ENCODE results near the gene TMEM35B. TPM values are rescaled to one million over a fixed set of nuclear protein-coding genes. Genes with fewer than 3 reads are reported as not detected.

The TMEM35B gene
- total RNA-seq, 1 experiment from 2014 or later: 18.7 TPM

GRCh38 chr1:35014486-35014885 lies 29.3 kb upstream of the TMEM35B start:
- Mint-ChIP-seq H3K4me3 (ENCODE audit: unreplicated experiment) (no peak overlapping the region), H3K27ac (ENCODE audit: low read depth, unreplicated experiment) (no peak overlapping the region), H3K27me3 (ENCODE audit: insufficient read depth, unreplicated experiment) (no peaks in the 10 kb centered on the region), H3K4me1 (ENCODE audit: insufficient read depth, unreplicated experiment) (no peaks in the 10 kb centered on the region), H3K9me3 (ENCODE audit: unreplicated experiment) (no peaks in the 10 kb centered on the region), H3K36me3 (ENCODE audit: insufficient read depth, unreplicated experiment) (peaks cover 74% of the 10 kb centered on the region)
- ChIA-PET POLR2A (interaction anchor here (1.2 kb wide), 1 partner anchor 15 kb away, joined by 4 read pairs; no protein-coding TSS in a partner anchor), CTCF (no interaction called here)
- intact Hi-C loops (cut with micrococcal nuclease): no loop called here
- DNase-seq (ENCODE audit: unreplicated experiment): no peak
- TF ChIP-seq CTCF (IDR thresholded peaks at IDR 0.05; ENCODE audit: unreplicated experiment): no peak
- no TSS peak for BruUV-seq (replicated peaks)

- TF ChIP-seq CTCF (IDR thresholded peaks at IDR 0.05; ENCODE audit: unreplicated experiment): no peak
- no peaks in the 10 kb centered on the region for H3K4me1 Mint-ChIP-seq (ENCODE audit: insufficient read depth, unreplicated experiment)
- POLR2A ChIA-PET: interaction anchor here (1.0 to 1.3 kb wide), 3 partner anchors 16 to 26 kb away, joined by 3 to 5 read pairs (median 4); no protein-coding TSS in a partner anchor
- CTCF ChIA-PET: interaction anchor here (0.6 kb wide), 3 partner anchors 45 to 1395 kb away, joined by 3 to 4 read pairs (median 3); no protein-coding TSS in a partner anchor
- H3K36me3 Mint-ChIP-seq (ENCODE audit: insufficient read depth, unreplicated experiment): peaks cover 84% of the 10 kb centered on the region
- intact Hi-C loops (cut with micrococcal nuclease): no loop called here
- H3K27me3 Mint-ChIP-seq (ENCODE audit: insufficient read depth, unreplicated experiment): no peaks in the 10 kb centered on the region
- DNase-seq (ENCODE audit: unreplicated experiment): no peak
- no TSS peak for BruUV-seq (replicated peaks)
- no peak overlapping the region for H3K27ac Mint-ChIP-seq (ENCODE audit: low read depth, unreplicated experiment)
- H3K9me3 Mint-ChIP-seq (ENCODE audit: unreplicated experiment): no peaks in the 10 kb centered on the region
- H3K4me3 Mint-ChIP-seq (ENCODE audit: unreplicated experiment): no peak overlapping the region
Measured at GRCh38 chr1:35005711-35006110, 20.6 kb upstream of the TMEM35B start.

GRCh38 chr1:35001743-35002142 lies 16.6 kb upstream of the TMEM35B start:
- ChIA-PET POLR2A (interaction anchor here (0.6 kb wide), 1 partner anchor 616 kb away, joined by 3 read pairs; no protein-coding TSS in a partner anchor), CTCF (no interaction called here)
- intact Hi-C loops (cut with micrococcal nuclease): no loop called here
- no peaks in the 10 kb centered on the region for H3K9me3 Mint-ChIP-seq (ENCODE audit: unreplicated experiment)
- no peaks in the 10 kb centered on the region for H3K27me3 Mint-ChIP-seq (ENCODE audit: insufficient read depth, unreplicated experiment)
- no peaks in the 10 kb centered on the region for H3K4me1 Mint-ChIP-seq (ENCODE audit: insufficient read depth, unreplicated experiment)
- H3K36me3 Mint-ChIP-seq (ENCODE audit: insufficient read depth, unreplicated experiment): peaks cover 91% of the 10 kb centered on the region
- H3K4me3 Mint-ChIP-seq (ENCODE audit: unreplicated experiment): no peak overlapping the region
- no peak for TF ChIP-seq CTCF (IDR thresholded peaks at IDR 0.05; ENCODE audit: unreplicated experiment)
- no TSS peak for BruUV-seq (replicated peaks)
- no peak for DNase-seq (ENCODE audit: unreplicated experiment)
- no peak overlapping the region for H3K27ac Mint-ChIP-seq (ENCODE audit: low read depth, unreplicated experiment)

- no peak for TF ChIP-seq CTCF (IDR thresholded peaks at IDR 0.05; ENCODE audit: unreplicated experiment)
- no TSS peak for BruUV-seq (replicated peaks)
Measured at GRCh38 chr1:34994878-34995277, 9.7 kb upstream of the TMEM35B start.

More at GRCh38 chr1:34994878-34995277, 9.7 kb upstream of the TMEM35B start:
- Mint-ChIP-seq H3K27me3 (ENCODE audit: insufficient read depth, unreplicated experiment) (no peaks in the 10 kb centered on the region), H3K4me3 (ENCODE audit: unreplicated experiment) (no peak overlapping the region), H3K4me1 (ENCODE audit: insufficient read depth, unreplicated experiment) (no peaks in the 10 kb centered on the region), H3K36me3 (ENCODE audit: insufficient read depth, unreplicated experiment) (peaks cover 54% of the 10 kb centered on the region), H3K27ac (ENCODE audit: low read depth, unreplicated experiment) (no peak overlapping the region), H3K9me3 (ENCODE audit: unreplicated experiment) (no peaks in the 10 kb centered on the region)
- no peak for DNase-seq (ENCODE audit: unreplicated experiment)
- ChIA-PET CTCF (no interaction called here), POLR2A (no interaction called here)
- intact Hi-C loops (cut with micrococcal nuclease): no loop called here
